GM12878 (cell line): ENCODE results near the gene SERPINA6.

Experiments used
- CEBPB ChIP-seq, 2 experiments: fragments of 150-350 bp in 1 of 2; IDR thresholded peaks; 2 replicates each; pipeline ENCODE4 v1.6.1; 2012 to 2014; ENCODE audit warnings: low read depth in 2 of 2, low read length in 2 of 2, borderline replicate concordance in 1 of 2, inconsistent platforms in 1 of 2
- NKRF ChIP-seq: fragments of 450-650 bp; conservative IDR thresholded peaks from 2 replicates; pipeline ENCODE4 v1.6.1; 2017; ENCODE audit warnings: mild to moderate bottlenecking, moderate library complexity
- POLR2A ChIP-seq: IDR thresholded peaks from 2 replicates; pipeline ENCODE4 v1.6.1; 2011; ENCODE audit warnings: low read depth, mild to moderate bottlenecking, low read length

GRCh38 chr14:94372021-94372605 lies 49.0 kb upstream of the SERPINA6 start:
- TF ChIP-seq POLR2A: no peak
- no peak for TF ChIP-seq CEBPB (IDR thresholded peaks at IDR 0.05; ENCODE audit: borderline replicate concordance in 1 of 2, low read depth in 2 of 2, low read length in 2 of 2)
- no peak for TF ChIP-seq NKRF
